ENCODE measurements around the gene LMO3. TPM values are rescaled to one million over a fixed set of nuclear protein-coding genes. Genes with fewer than 3 reads are reported as not detected.

Gene LMO3
- total and polyA plus RNA-seq, 2 donors (not counting 3 experiments of a cell fraction or from before 2014, with no cell fraction given) = not detected

GRCh38 chr12:16619537-16619936, 13.6 kb upstream of the LMO3 start:
- ChIA-PET POLR2A (no interaction called here), CTCF (no interaction called here)
- no peaks in the 10 kb centered on the region for H3K79me2 ChIP-seq (ENCODE audit: control insufficient read depth, insufficient read depth, low read length)
- no TSS peak for BruUV-seq (replicated peaks)
- H2AFZ ChIP-seq (ENCODE audit: low read depth, low read length) = no peak overlapping the region
- H3K4me1 ChIP-seq (ENCODE audit: control insufficient read depth, extremely low read depth, insufficient read depth, low read length) = no peaks in the 10 kb centered on the region
- no peaks in the 10 kb centered on the region for H3K9me1 ChIP-seq (replicated peaks; ENCODE audit: control insufficient read depth, extremely low read depth, insufficient read depth, low read length)
- H3K36me3 ChIP-seq (ENCODE audit: control insufficient read depth in 2 of 2, extremely low read depth in 1 of 2, insufficient read depth in 2 of 2, low read length in 2 of 2) = no peaks in the 10 kb centered on the region
- FAIRE-seq (no peak), DNase-seq (ENCODE audit: low read depth, low spot score) (no peak)
- intact Hi-C loops (cut with micrococcal nuclease) = no loop called here
- no peak overlapping the region for H3K9ac ChIP-seq (replicated peaks; ENCODE audit: extremely low read depth, insufficient read depth, low read length)
- dilution Hi-C loops (cut with MboI; ENCODE audit: extremely low pct_ligation_motif_present, low sequenced_read_pairs) = no loop called here
- H3K4me3 ChIP-seq (replicated peaks in 1 of 3; ENCODE audit: insufficient read depth in 1 of 3, low read depth in 1 of 3, low read length in 3 of 3) = no peak overlapping the region
- no peak overlapping the region for H3K4me2 ChIP-seq (ENCODE audit: insufficient read depth, low read length)
- TF ChIP-seq GATA2 (IDR thresholded peaks at IDR 0.05; ENCODE audit: insufficient read depth, insufficient read length, low read depth, low read length) (no peak), MYC (IDR thresholded peaks at IDR 0.05; ENCODE audit: low read depth, low read length) (no peak), CTCF (IDR thresholded peaks at IDR 0.05; ENCODE audit: extremely low read depth in 1 of 2, insufficient read depth in 1 of 2, low read depth in 1 of 2, low read length in 2 of 2) (no peak), EZH2 (IDR thresholded peaks at IDR 0.05; ENCODE audit: borderline replicate concordance, low read depth, low read length, severe bottlenecking) (no peak), FOS (IDR thresholded peaks at IDR 0.05; ENCODE audit: borderline replicate concordance, insufficient read depth, low read length) (no peak), POLR2AphosphoS5 (IDR thresholded peaks at IDR 0.05; ENCODE audit: insufficient read depth, low read depth, low read length) (no peak), JUN (IDR thresholded peaks at IDR 0.05; ENCODE audit: borderline replicate concordance, insufficient read depth, insufficient read length, low read depth) (no peak), MAX (IDR thresholded peaks at IDR 0.05; ENCODE audit: insufficient read depth, insufficient read length) (no peak), POLR2A (IDR thresholded peaks at IDR 0.05; ENCODE audit: low read depth, low read length) (no peak)
- no peaks in the 10 kb centered on the region for H3K9me3 ChIP-seq (replicated peaks; ENCODE audit: control insufficient read depth, insufficient read depth, low read length)
- H4K20me1 ChIP-seq (replicated peaks; ENCODE audit: control insufficient read depth, extremely low read depth, insufficient read depth, low read length) = no peaks in the 10 kb centered on the region
- no peaks in the 10 kb centered on the region for H3K27me3 ChIP-seq (ENCODE audit: control insufficient read depth in 2 of 2, insufficient read depth in 2 of 2, low read length in 2 of 2)
- H3K27ac ChIP-seq (ENCODE audit: insufficient read depth, low read depth, low read length) = no peak overlapping the region

Data from endothelial cell of umbilical vein (primary cell).